Endothelial cell of umbilical vein (primary cell): ENCODE measurements around the gene YWHAG. TPM values are rescaled to one million over a fixed set of nuclear protein-coding genes. Genes with fewer than 3 reads are reported as not detected.

Source experiments
- BruUV-seq: library from RNA; stranded (reverse); fragments of 400-500 nt; replicated peaks from 2 replicates; lab custom pipeline; 2021; lab: Mats Ljungman, UMichigan
- CTCF ChIA-PET: fragments of 300-600, 350-600 bp; sonication (Branson Sonifier 250); formaldehyde crosslinking; loops from one replicate; lab custom pipeline; 2021; ENCODE audit warnings: antibody characterized with exemption, inconsistent platforms; lab: Charles Lee
- POLR2A ChIA-PET: fragments of 300-600, 350-600 bp; sonication (Branson Sonifier 250); formaldehyde crosslinking; loops from one replicate; lab custom pipeline; 2021; ENCODE audit warnings: antibody characterized with exemption, inconsistent platforms; lab: Charles Lee
- DNase-seq: peaks from one replicate; pipeline ENCODE4 v3.0.0-alpha.2; 2011; ENCODE audit warnings: low read depth, low spot score
- FAIRE-seq: peaks from 2 replicates; lab custom pipeline; 2011; peaks lifted over from hg19 to GRCh38; lab: Jason Lieb, UNC
- H2AFZ ChIP-seq: 2 replicates; pipeline ENCODE4 v1.6.0; 2012; ENCODE audit warnings: low read depth, low read length, control low read depth, inconsistent platforms
- H3K27ac ChIP-seq: 2 replicates; pipeline ENCODE4 v1.5.1; 2011; ENCODE audit warnings: low read depth, mild to moderate bottlenecking, control low read depth, low read length, moderate library complexity; ENCODE audit not compliant: insufficient read depth
- H3K27me3 ChIP-seq, 2 experiments: 2 replicates each; pipeline versions ENCODE4 v1.6.0 to v1.6.1; 2011; ENCODE audit warnings: low read length in 2 of 2, mixed read lengths in 1 of 2; ENCODE audit not compliant: control insufficient read depth in 2 of 2, insufficient read depth in 2 of 2
- H3K36me3 ChIP-seq, 2 experiments: 2 replicates in 1 of 2; 3 replicates in 1 of 2; pipeline ENCODE4 v1.5.1; 2011; ENCODE audit warnings: low read length in 2 of 2, mild to moderate bottlenecking in 1 of 2, moderate library complexity in 1 of 2; ENCODE audit not compliant: control insufficient read depth in 2 of 2, insufficient read depth in 2 of 2; ENCODE audit errors: extremely low read depth in 1 of 2
- H3K4me1 ChIP-seq: 3 replicates; pipeline ENCODE4 v1.5.1; 2011; ENCODE audit warnings: mild to moderate bottlenecking, low read length; ENCODE audit not compliant: control insufficient read depth, insufficient read depth; ENCODE audit errors: extremely low read depth
- H3K4me2 ChIP-seq: 2 replicates; pipeline ENCODE4 v1.6.1; 2011; ENCODE audit warnings: low read length, control low read depth, mixed read lengths; ENCODE audit not compliant: insufficient read depth
- H3K4me3 ChIP-seq, 3 experiments: fragments of 200-600 bp in 1 of 3; sonication (generic), shearing (Covaris generic) in 1 of 3; replicated peaks in 1 of 3; 2 replicates each; pipeline ENCODE4 v1.5.1; 2011 to 2016; ENCODE audit warnings: control low read depth in 3 of 3, low read length in 3 of 3, mild to moderate bottlenecking in 2 of 3, inconsistent platforms in 1 of 3, low read depth in 1 of 3, moderate library complexity in 1 of 3; ENCODE audit not compliant: insufficient read depth in 1 of 3
- H3K79me2 ChIP-seq: 2 replicates; pipeline ENCODE4 v1.6.0; 2012; ENCODE audit warnings: low read length, inconsistent platforms; ENCODE audit not compliant: control insufficient read depth, insufficient read depth
- H3K9ac ChIP-seq: replicated peaks from 2 replicates; pipeline ENCODE3; 2011; ENCODE audit warnings: low read length, control low read depth; ENCODE audit not compliant: insufficient read depth; ENCODE audit errors: extremely low read depth
- H3K9me1 ChIP-seq: replicated peaks from 3 replicates; pipeline ENCODE4 v1.6.0; 2011; ENCODE audit warnings: mild to moderate bottlenecking, low read length; ENCODE audit not compliant: control insufficient read depth, insufficient read depth; ENCODE audit errors: extremely low read depth
- H3K9me3 ChIP-seq: replicated peaks from 2 replicates; pipeline ENCODE4 v1.5.1; 2012; ENCODE audit warnings: low read length, inconsistent platforms; ENCODE audit not compliant: control insufficient read depth, insufficient read depth
- H4K20me1 ChIP-seq: replicated peaks from 2 replicates; pipeline ENCODE3; 2011; ENCODE audit warnings: mild to moderate bottlenecking, low read length; ENCODE audit not compliant: control insufficient read depth, insufficient read depth; ENCODE audit errors: extremely low read depth
- EZH2 ChIP-seq: IDR thresholded peaks from 2 replicates; pipeline ENCODE4 v1.6.1; 2012; ENCODE audit warnings: borderline replicate concordance, low read depth, mild to moderate bottlenecking, moderate library complexity, low read length, inconsistent platforms; ENCODE audit not compliant: severe bottlenecking
- FOS ChIP-seq: IDR thresholded peaks from 2 replicates; pipeline ENCODE4 v1.6.1; 2011; ENCODE audit warnings: mild to moderate bottlenecking, low read length, moderate library complexity, borderline replicate concordance; ENCODE audit not compliant: insufficient read depth
- GATA2 ChIP-seq: IDR thresholded peaks from 2 replicates; pipeline ENCODE4 v1.7.0; 2011; ENCODE audit warnings: low read depth, mild to moderate bottlenecking, moderate library complexity, mixed read lengths, low read length; ENCODE audit not compliant: insufficient read length, insufficient read depth
- JUN ChIP-seq: IDR thresholded peaks from 2 replicates; pipeline ENCODE4 v1.6.1; 2011; ENCODE audit warnings: borderline replicate concordance, low read depth; ENCODE audit not compliant: insufficient read length, insufficient read depth
- MYC ChIP-seq: IDR thresholded peaks from one replicate; pipeline ENCODE4 v1.6.1; 2011; ENCODE audit warnings: mild to moderate bottlenecking, low read depth, low read length
- POLR2A ChIP-seq: IDR thresholded peaks from 2 replicates; pipeline ENCODE4 v1.6.1; 2012; ENCODE audit warnings: low read depth, mild to moderate bottlenecking, control low read depth, low read length
- POLR2AphosphoS5 ChIP-seq: IDR thresholded peaks from 2 replicates; pipeline ENCODE4 v1.6.1; 2012; ENCODE audit warnings: low read depth, mild to moderate bottlenecking, control low read depth, low read length, moderate library complexity; ENCODE audit not compliant: insufficient read depth
- dilution Hi-C: fragments of 300-500 bp; cut with MboI; formaldehyde crosslinking; loops from one replicate; pipeline ENCODE4 v1.15.0; 2019; ENCODE audit warnings: low sequenced_read_pairs; ENCODE audit not compliant: extremely low pct_ligation_motif_present
- intact Hi-C: fragments of 100-400 bp; cut with micrococcal nuclease; formaldehyde crosslinking; loops from one replicate; pipeline ENCODE4 v1.10.0; 2022
- polyA plus RNA-seq, 4 experiments: library from polyadenylated mRNA; depleted of rRNA in 3 of 4; stranded (reverse) in 3 of 4; unstranded in 1 of 4; fragments of >200 nt; gene quantifications; 2 replicates each; pipeline versions ENCODE4 v1.2.1 to v1.2.3, GENCODE V29; 2011 to 2012; ENCODE audit warnings: missing spikeins in 1 of 4
- total RNA-seq: library from RNA; stranded (reverse); gene quantifications from 2 replicates; pipeline ENCODE4 v1.2.3, GENCODE V29; 2021
- TF ChIP-seq, protein P1 (sequence below), 2 donors: IDR thresholded peaks; 1 replicate in 1 of 2; 2 replicates in 1 of 2; pipeline ENCODE4 v1.5.1; 2011; ENCODE audit warnings: low read length in 2 of 2, mild to moderate bottlenecking in 2 of 2, moderate library complexity in 2 of 2, control low read depth in 1 of 2, inconsistent platforms in 1 of 2, low read depth in 1 of 2; ENCODE audit not compliant: insufficient read depth in 1 of 2; ENCODE audit errors: extremely low read depth in 1 of 2
- TF ChIP-seq, protein P2 (sequence below): IDR thresholded peaks from 2 replicates; pipeline ENCODE4 v1.6.1; 2011; ENCODE audit not compliant: insufficient read depth, insufficient read length

The YWHAG gene
- total and polyA plus RNA-seq, 2 donors (not counting 3 experiments of a cell fraction or from before 2014, with no cell fraction given): 55.6 to 205 TPM

DNA sequence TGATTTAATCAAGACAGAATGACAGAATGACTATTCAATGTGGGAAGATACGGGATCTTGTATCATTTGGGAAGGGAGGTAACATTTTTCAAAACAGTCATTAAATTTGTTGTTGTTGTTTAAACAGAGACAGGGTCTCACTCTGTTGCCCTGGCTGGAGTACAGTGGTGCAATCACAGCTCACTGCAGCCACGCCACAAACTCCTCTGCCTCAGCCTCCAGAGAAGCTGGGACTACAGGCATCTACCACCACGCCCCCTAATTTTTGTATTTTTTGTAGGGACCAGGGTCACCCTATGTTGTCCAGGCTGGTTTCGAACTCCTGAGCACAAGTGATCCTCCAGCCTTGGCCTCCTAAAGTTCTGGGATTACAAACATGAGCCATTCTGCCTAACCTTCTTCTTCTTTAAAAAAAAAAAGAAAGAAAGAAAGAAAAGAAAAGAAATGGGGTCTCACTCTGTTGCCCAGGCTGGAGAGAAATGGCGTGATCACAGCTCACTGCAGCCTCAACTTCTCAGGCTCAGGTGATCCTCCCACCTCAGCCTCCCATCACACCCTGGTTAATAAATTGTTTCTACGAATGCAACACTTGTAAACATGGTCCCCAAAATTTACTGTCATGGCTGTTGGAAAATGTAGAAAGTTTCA lies 24.3 kb downstream of the YWHAG start:
- H2AFZ ChIP-seq: no peak overlapping the region
- H3K4me3 ChIP-seq: no peak overlapping the region
- no peaks in the 10 kb centered on the region for H3K9me1 ChIP-seq
- no TSS peak for BruUV-seq
- peaks cover 3 to 20% of the 10 kb centered on the region in 2 experiments for H3K36me3 ChIP-seq
- peak; percentile 24 for FAIRE-seq
- peaks cover 19% of the 10 kb centered on the region for H4K20me1 ChIP-seq
- H3K4me1 ChIP-seq: no peaks in the 10 kb centered on the region
- intact Hi-C loops (no loop called here), dilution Hi-C loops (no loop called here)
- peaks cover 98% of the 10 kb centered on the region for H3K79me2 ChIP-seq
- no peak overlapping the region for H3K4me2 ChIP-seq
- DNase-seq: no peak
- H3K27me3 ChIP-seq: no peaks in the 10 kb centered on the region
- no peak overlapping the region for H3K9ac ChIP-seq
- no peaks in the 10 kb centered on the region for H3K9me3 ChIP-seq
- TF ChIP-seq, protein P1, sequence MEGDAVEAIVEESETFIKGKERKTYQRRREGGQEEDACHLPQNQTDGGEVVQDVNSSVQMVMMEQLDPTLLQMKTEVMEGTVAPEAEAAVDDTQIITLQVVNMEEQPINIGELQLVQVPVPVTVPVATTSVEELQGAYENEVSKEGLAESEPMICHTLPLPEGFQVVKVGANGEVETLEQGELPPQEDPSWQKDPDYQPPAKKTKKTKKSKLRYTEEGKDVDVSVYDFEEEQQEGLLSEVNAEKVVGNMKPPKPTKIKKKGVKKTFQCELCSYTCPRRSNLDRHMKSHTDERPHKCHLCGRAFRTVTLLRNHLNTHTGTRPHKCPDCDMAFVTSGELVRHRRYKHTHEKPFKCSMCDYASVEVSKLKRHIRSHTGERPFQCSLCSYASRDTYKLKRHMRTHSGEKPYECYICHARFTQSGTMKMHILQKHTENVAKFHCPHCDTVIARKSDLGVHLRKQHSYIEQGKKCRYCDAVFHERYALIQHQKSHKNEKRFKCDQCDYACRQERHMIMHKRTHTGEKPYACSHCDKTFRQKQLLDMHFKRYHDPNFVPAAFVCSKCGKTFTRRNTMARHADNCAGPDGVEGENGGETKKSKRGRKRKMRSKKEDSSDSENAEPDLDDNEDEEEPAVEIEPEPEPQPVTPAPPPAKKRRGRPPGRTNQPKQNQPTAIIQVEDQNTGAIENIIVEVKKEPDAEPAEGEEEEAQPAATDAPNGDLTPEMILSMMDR (IDR thresholded peaks at IDR 0.05; ENCODE audit: extremely low read depth in 1 of 2, insufficient read depth in 1 of 2, low read depth in 1 of 2, low read length in 2 of 2): no peak
- no peak for TF ChIP-seq GATA2
- CTCF ChIA-PET: interaction anchor here (0.9 to 1.3 kb wide), 2 partner anchors 8 to 30 kb away, joined by 3 read pairs; no protein-coding TSS in a partner anchor
- H3K27ac ChIP-seq: no peak overlapping the region
- POLR2A ChIA-PET: interaction anchor here (1.5 kb wide), 1 partner anchor 8 kb away, joined by 3 read pairs; no protein-coding TSS in a partner anchor

DNA sequence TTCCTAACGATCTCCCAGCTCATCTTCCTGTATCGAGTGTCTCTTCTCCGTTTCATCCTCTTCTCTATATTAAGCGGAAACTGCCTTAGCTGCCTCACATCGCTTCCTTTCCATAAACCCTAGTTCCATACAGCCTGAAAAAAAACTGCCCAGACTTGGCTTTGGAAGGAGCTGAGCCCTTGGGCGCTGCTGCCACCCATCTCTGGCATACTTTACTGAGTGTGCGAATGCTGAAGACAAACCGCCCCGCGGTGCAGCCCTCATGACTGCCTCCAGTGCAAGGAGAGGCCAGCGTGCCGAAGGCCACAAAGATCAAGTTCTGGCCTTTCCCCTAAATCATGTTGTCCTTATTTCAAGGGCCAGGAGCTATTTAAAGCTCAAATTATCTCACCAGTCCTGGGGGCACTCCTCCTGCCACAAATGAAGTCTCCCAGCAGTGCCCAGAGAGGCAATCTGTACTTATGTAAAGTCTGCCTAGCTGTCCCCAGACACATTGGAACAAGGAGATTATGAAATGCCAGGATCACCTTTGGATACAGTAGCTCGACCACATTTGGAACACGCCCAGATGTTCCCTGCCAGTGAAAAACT lies 25.2 kb downstream of the YWHAG start:
- FAIRE-seq: no peak
- Histone ChIP-seq H3K4me1 (no peaks in the 10 kb centered on the region), H3K36me3 (peaks cover 6 to 18% of the 10 kb centered on the region in 2 experiments), H4K20me1 (peaks cover 20% of the 10 kb centered on the region), H3K9me3 (no peaks in the 10 kb centered on the region), H2AFZ (no peak overlapping the region), H3K9ac (no peak overlapping the region), H3K27ac (no peak overlapping the region), H3K4me2 (no peak overlapping the region), H3K79me2 (peaks cover 98% of the 10 kb centered on the region), H3K9me1 (no peaks in the 10 kb centered on the region), H3K4me3 (no peak overlapping the region), H3K27me3 (no peaks in the 10 kb centered on the region)
- BruUV-seq: no TSS peak
- CTCF ChIA-PET: interaction anchor here (0.9 kb wide), 1 partner anchor 31 kb away, joined by 3 read pairs; no protein-coding TSS in a partner anchor
- no peak for DNase-seq
- dilution Hi-C loops: no loop called here
- POLR2A ChIA-PET: no interaction called here
- TF ChIP-seq, protein P2, sequence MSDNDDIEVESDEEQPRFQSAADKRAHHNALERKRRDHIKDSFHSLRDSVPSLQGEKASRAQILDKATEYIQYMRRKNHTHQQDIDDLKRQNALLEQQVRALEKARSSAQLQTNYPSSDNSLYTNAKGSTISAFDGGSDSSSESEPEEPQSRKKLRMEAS: no peak
- TF ChIP-seq EZH2 (no peak), POLR2A (no peak), GATA2 (no peak), POLR2AphosphoS5 (no peak), MYC (no peak), JUN (no peak), FOS (no peak)
- TF ChIP-seq, protein P1 (IDR thresholded peaks at IDR 0.05; ENCODE audit: extremely low read depth in 1 of 2, insufficient read depth in 1 of 2, low read depth in 1 of 2, low read length in 2 of 2): no peak
- intact Hi-C loops: no loop called here
